OCI-LY1 (cell line): ENCODE data around the gene PRLHR.

Experiments used
- EZH2 ChIP-seq: fragments of 200-600 bp; sonication (generic), shearing (Covaris generic); IDR thresholded peaks from 2 replicates; pipeline ENCODE4 v1.8.0; 2017; ENCODE audit warnings: borderline replicate concordance, mixed run types, mild to moderate bottlenecking, antibody characterized with exemption, low read length, moderate library complexity, mixed read lengths
- TF ChIP-seq, protein P1 (sequence below): fragments of 200-600 bp; sonication (generic), shearing (Covaris generic); IDR thresholded peaks from 2 replicates; pipeline ENCODE4 v1.5.1; 2017; ENCODE audit warnings: mild to moderate bottlenecking, antibody characterized with exemption, low read length, moderate library complexity, mixed read lengths

DNA sequence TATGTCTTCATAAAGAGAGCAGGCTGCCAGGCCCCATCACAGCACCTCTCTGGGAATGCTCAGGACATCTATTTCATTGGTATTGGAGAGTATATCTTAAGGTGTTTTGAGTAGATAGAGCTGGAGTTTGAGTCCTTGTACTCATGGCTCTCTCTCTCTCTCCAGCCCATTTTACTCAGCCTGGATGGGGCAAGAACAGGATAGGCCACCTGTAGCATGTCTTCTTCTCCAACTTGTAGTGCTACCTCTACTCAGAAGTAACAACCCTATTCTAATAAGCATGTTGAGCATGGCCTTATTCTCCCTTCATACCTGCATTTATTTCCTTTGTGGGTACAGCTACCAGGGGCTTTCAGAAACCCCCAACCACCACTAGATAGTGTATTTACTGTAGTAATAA is 21.9 kb downstream of the PRLHR start:
- TF ChIP-seq, protein P1, sequence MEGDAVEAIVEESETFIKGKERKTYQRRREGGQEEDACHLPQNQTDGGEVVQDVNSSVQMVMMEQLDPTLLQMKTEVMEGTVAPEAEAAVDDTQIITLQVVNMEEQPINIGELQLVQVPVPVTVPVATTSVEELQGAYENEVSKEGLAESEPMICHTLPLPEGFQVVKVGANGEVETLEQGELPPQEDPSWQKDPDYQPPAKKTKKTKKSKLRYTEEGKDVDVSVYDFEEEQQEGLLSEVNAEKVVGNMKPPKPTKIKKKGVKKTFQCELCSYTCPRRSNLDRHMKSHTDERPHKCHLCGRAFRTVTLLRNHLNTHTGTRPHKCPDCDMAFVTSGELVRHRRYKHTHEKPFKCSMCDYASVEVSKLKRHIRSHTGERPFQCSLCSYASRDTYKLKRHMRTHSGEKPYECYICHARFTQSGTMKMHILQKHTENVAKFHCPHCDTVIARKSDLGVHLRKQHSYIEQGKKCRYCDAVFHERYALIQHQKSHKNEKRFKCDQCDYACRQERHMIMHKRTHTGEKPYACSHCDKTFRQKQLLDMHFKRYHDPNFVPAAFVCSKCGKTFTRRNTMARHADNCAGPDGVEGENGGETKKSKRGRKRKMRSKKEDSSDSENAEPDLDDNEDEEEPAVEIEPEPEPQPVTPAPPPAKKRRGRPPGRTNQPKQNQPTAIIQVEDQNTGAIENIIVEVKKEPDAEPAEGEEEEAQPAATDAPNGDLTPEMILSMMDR: no peak
- TF ChIP-seq EZH2: no peak
